ENCODE data around the gene PCBP3. TPM values are rescaled to one million over a fixed set of nuclear protein-coding genes. Genes with fewer than 3 reads are reported as not detected.
"Not testable (repeated sequence)": the region's sequence is repeated elsewhere in the genome, so short reads cannot be mapped to it uniquely, and the experiment has no call there.

PCBP3 gene
- total and polyA plus RNA-seq, 2 donors (not counting 3 experiments of a cell fraction or from before 2014, with no cell fraction given) = 0.06 to 1.1 TPM

GRCh38 chr21:45959779-45960390 is 316.4 kb downstream of the PCBP3 start:
- CTCF ChIA-PET = no interaction called here

GRCh38 chr21:45961408-45961807 is 317.9 kb downstream of the PCBP3 start:
- CTCF ChIA-PET = not testable (repeated sequence)

More at GRCh38 chr21:45959779-45960390, 316.4 kb downstream of the PCBP3 start:
- Histone ChIP-seq H3K4me1 (ENCODE audit: control insufficient read depth, extremely low read depth, insufficient read depth, low read length) (no peaks in the 10 kb centered on the region), H4K20me1 (replicated peaks; ENCODE audit: control insufficient read depth, extremely low read depth, insufficient read depth, low read length) (no peaks in the 10 kb centered on the region), H3K27ac (ENCODE audit: insufficient read depth, low read depth, low read length) (no peak overlapping the region), H3K9me3 (replicated peaks; ENCODE audit: control insufficient read depth, insufficient read depth, low read length) (no peaks in the 10 kb centered on the region), H3K4me3 (replicated peaks in 1 of 3; ENCODE audit: insufficient read depth in 1 of 3, low read depth in 1 of 3, low read length in 3 of 3) (no peak overlapping the region), H2AFZ (ENCODE audit: low read depth, low read length) (no peak overlapping the region), H3K36me3 (ENCODE audit: control insufficient read depth in 2 of 2, extremely low read depth in 1 of 2, insufficient read depth in 2 of 2, low read length in 2 of 2) (no peaks in the 10 kb centered on the region), H3K27me3 (ENCODE audit: control insufficient read depth in 2 of 2, insufficient read depth in 2 of 2, low read length in 2 of 2) (peaks cover 5 to 16% of the 10 kb centered on the region in 2 experiments), H3K4me2 (ENCODE audit: insufficient read depth, low read length) (no peak overlapping the region), H3K9ac (replicated peaks; ENCODE audit: extremely low read depth, insufficient read depth, low read length) (no peak overlapping the region), H3K79me2 (ENCODE audit: control insufficient read depth, insufficient read depth, low read length) (no peaks in the 10 kb centered on the region), H3K9me1 (replicated peaks; ENCODE audit: control insufficient read depth, extremely low read depth, insufficient read depth, low read length) (no peaks in the 10 kb centered on the region)
- BruUV-seq (replicated peaks) = no TSS peak
- intact Hi-C loops (cut with micrococcal nuclease) (no loop called here), dilution Hi-C loops (cut with MboI; ENCODE audit: extremely low pct_ligation_motif_present, low sequenced_read_pairs) (no loop called here)
- FAIRE-seq = no peak
- POLR2A ChIA-PET = no interaction called here
- DNase-seq (ENCODE audit: low read depth, low spot score) = no peak
- TF ChIP-seq, protein P1, sequence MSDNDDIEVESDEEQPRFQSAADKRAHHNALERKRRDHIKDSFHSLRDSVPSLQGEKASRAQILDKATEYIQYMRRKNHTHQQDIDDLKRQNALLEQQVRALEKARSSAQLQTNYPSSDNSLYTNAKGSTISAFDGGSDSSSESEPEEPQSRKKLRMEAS (IDR thresholded peaks at IDR 0.05; ENCODE audit: insufficient read depth, insufficient read length) = no peak
- TF ChIP-seq CTCF (IDR thresholded peaks at IDR 0.05; ENCODE audit: extremely low read depth in 1 of 2, insufficient read depth in 1 of 2, low read depth in 1 of 2, low read length in 2 of 2) (no peak), JUN (IDR thresholded peaks at IDR 0.05; ENCODE audit: borderline replicate concordance, insufficient read depth, insufficient read length, low read depth) (no peak), POLR2A (IDR thresholded peaks at IDR 0.05; ENCODE audit: low read depth, low read length) (no peak), MYC (IDR thresholded peaks at IDR 0.05; ENCODE audit: low read depth, low read length) (no peak), FOS (IDR thresholded peaks at IDR 0.05; ENCODE audit: borderline replicate concordance, insufficient read depth, low read length) (no peak), EZH2 (IDR thresholded peaks at IDR 0.05; ENCODE audit: borderline replicate concordance, low read depth, low read length, severe bottlenecking) (no peak), POLR2AphosphoS5 (IDR thresholded peaks at IDR 0.05; ENCODE audit: insufficient read depth, low read depth, low read length) (no peak), GATA2 (IDR thresholded peaks at IDR 0.05; ENCODE audit: insufficient read depth, insufficient read length, low read depth, low read length) (no peak)

More at GRCh38 chr21:45961408-45961807, 317.9 kb downstream of the PCBP3 start:
- H3K4me2 ChIP-seq (ENCODE audit: insufficient read depth, low read length); intact Hi-C loops (cut with micrococcal nuclease); H3K4me3 ChIP-seq (replicated peaks in 1 of 3; ENCODE audit: insufficient read depth in 1 of 3, low read depth in 1 of 3, low read length in 3 of 3); H3K9me1 ChIP-seq (replicated peaks; ENCODE audit: control insufficient read depth, extremely low read depth, insufficient read depth, low read length); H2AFZ ChIP-seq (ENCODE audit: low read depth, low read length); H3K36me3 ChIP-seq (ENCODE audit: control insufficient read depth in 2 of 2, extremely low read depth in 1 of 2, insufficient read depth in 2 of 2, low read length in 2 of 2); H3K9ac ChIP-seq (replicated peaks; ENCODE audit: extremely low read depth, insufficient read depth, low read length); H3K4me1 ChIP-seq (ENCODE audit: control insufficient read depth, extremely low read depth, insufficient read depth, low read length); H4K20me1 ChIP-seq (replicated peaks; ENCODE audit: control insufficient read depth, extremely low read depth, insufficient read depth, low read length); POLR2A ChIA-PET; H3K27ac ChIP-seq (ENCODE audit: insufficient read depth, low read depth, low read length); FAIRE-seq; dilution Hi-C loops (cut with MboI; ENCODE audit: extremely low pct_ligation_motif_present, low sequenced_read_pairs); BruUV-seq (replicated peaks); H3K9me3 ChIP-seq (replicated peaks; ENCODE audit: control insufficient read depth, insufficient read depth, low read length); H3K79me2 ChIP-seq (ENCODE audit: control insufficient read depth, insufficient read depth, low read length); DNase-seq (ENCODE audit: low read depth, low spot score): not testable (repeated sequence)
- peaks cover 5 to 13% of the 10 kb centered on the region in 2 experiments for H3K27me3 ChIP-seq (ENCODE audit: control insufficient read depth in 2 of 2, insufficient read depth in 2 of 2, low read length in 2 of 2)

Data from endothelial cell of umbilical vein (primary cell).